Cardiac muscle cell (in vitro differentiated cells and primary cell): ENCODE data around the gene RAB18. TPM values are rescaled to one million over a fixed set of nuclear protein-coding genes. Genes with fewer than 3 reads are reported as not detected.

Source experiments
- DNase-seq, 2 donors: peaks; one replicate each; pipeline versions ENCODE4 v3.0.0 to v3.0.0-alpha.2; 2010 to 2017; ENCODE audit warnings: low read depth in 1 of 2, low spot score in 1 of 2
- H3K27ac ChIP-seq: fragments of 200-600 bp; sonication (generic); 2 replicates; pipeline ENCODE4 v1.5.1; 2016
- H3K27me3 ChIP-seq: fragments of 200-600 bp; sonication (generic); 2 replicates; pipeline ENCODE4 v1.6.0; 2016; ENCODE audit warnings: control low read depth
- H3K36me3 ChIP-seq: fragments of 200-600 bp; sonication (generic); 2 replicates; pipeline ENCODE4 v1.5.1; 2016; ENCODE audit warnings: control low read depth
- H3K4me1 ChIP-seq: fragments of 200-600 bp; sonication (generic); 2 replicates; pipeline ENCODE4 v1.8.1; 2017; ENCODE audit warnings: low read depth, mild to moderate bottlenecking, mixed run types
- H3K4me3 ChIP-seq: fragments of 200-600 bp; sonication (generic); 2 replicates; pipeline ENCODE4 v1.5.1; 2016; ENCODE audit warnings: mild to moderate bottlenecking
- H3K9me3 ChIP-seq: fragments of 200-600 bp; sonication (generic); 2 replicates; pipeline ENCODE4 v1.5.1; 2017; ENCODE audit warnings: low read depth, mild to moderate bottlenecking, control low read depth
- polyA plus RNA-seq: library from polyadenylated mRNA; unstranded; fragments of >200 nt; fragmentation: Nextera tagmentation; extraction: Ambion mirVana; gene quantifications from 2 replicates; pipeline ENCODE4 v1.2.1, GENCODE V29; 2016
- total RNA-seq: library from RNA; depleted of rRNA; stranded (reverse); fragments of >200 nt; gene quantifications from 2 replicates; pipeline ENCODE4 v1.2.3, GENCODE V29; 2016
- TF ChIP-seq, protein P1 (sequence below): IDR thresholded peaks from 2 replicates; pipeline ENCODE4 v1.5.1; 2012; ENCODE audit warnings: low read depth, mild to moderate bottlenecking, low read length

The RAB18 gene
- total and polyA plus RNA-seq, 2 experiments from 2014 or later: 36.5 to 116 TPM

DNA sequence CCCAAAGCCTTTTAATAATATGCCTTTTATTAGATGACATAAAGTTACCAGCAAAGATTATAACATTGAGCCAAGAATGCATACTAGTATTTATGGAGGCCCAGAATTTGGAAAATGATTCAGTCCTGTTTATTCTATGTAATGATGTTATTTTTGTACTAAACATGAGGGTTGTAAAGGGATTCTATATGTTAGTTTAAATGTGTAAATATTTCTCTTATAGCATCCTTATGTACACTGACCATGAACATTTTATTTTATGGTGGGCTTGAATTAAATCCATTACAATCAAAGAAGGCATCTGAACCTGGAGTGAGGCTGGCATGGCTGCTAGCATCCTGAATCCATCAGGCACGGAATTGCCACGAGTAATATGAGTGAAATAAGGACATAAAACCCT lies 80.2 kb downstream of the RAB18 start:
- Histone ChIP-seq H3K4me3 (no peak overlapping the region), H3K27me3 (no peaks in the 10 kb centered on the region), H3K27ac (no peak overlapping the region), H3K9me3 (no peaks in the 10 kb centered on the region), H3K4me1 (no peaks in the 10 kb centered on the region), H3K36me3 (no peaks in the 10 kb centered on the region)
- TF ChIP-seq, protein P1, sequence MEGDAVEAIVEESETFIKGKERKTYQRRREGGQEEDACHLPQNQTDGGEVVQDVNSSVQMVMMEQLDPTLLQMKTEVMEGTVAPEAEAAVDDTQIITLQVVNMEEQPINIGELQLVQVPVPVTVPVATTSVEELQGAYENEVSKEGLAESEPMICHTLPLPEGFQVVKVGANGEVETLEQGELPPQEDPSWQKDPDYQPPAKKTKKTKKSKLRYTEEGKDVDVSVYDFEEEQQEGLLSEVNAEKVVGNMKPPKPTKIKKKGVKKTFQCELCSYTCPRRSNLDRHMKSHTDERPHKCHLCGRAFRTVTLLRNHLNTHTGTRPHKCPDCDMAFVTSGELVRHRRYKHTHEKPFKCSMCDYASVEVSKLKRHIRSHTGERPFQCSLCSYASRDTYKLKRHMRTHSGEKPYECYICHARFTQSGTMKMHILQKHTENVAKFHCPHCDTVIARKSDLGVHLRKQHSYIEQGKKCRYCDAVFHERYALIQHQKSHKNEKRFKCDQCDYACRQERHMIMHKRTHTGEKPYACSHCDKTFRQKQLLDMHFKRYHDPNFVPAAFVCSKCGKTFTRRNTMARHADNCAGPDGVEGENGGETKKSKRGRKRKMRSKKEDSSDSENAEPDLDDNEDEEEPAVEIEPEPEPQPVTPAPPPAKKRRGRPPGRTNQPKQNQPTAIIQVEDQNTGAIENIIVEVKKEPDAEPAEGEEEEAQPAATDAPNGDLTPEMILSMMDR: no peak
- DNase-seq: no peak

Other genes starting within 250 kb of the RAB18 start
- 0.39 TPM in 1 of 2 replicates, not detected in the other for gene MKX, start 241.5 kb downstream of the RAB18 start, total RNA-seq
- 0.49 TPM in 1 of 2 replicates, not detected in the other for gene MKX, start 241.5 kb downstream of the RAB18 start, polyA plus RNA-seq